Mesenchymal stem cell (in vitro differentiated cells and primary cell): ENCODE measurements around the gene LRRC7.
"Not testable (repeated sequence)": the region's sequence is repeated elsewhere in the genome, so short reads cannot be mapped to it uniquely, and the experiment has no call there.

Source experiments
- DNase-seq: peaks from one replicate; pipeline ENCODE4 v3.0.0-alpha.2; 2013
- H2AFZ ChIP-seq: one replicate; pipeline ENCODE4 v1.6.1; 2013; ENCODE audit warnings: low read depth, mild to moderate bottlenecking, control low read depth, inconsistent platforms, low read length, moderate library complexity
- H2AK5ac ChIP-seq: 2 replicates; pipeline ENCODE4 v1.6.1; 2013; ENCODE audit warnings: low read length, moderate library complexity, mild to moderate bottlenecking, inconsistent platforms; ENCODE audit not compliant: severe bottlenecking
- H2BK120ac ChIP-seq: one replicate; pipeline ENCODE4 v1.6.1; 2013; ENCODE audit warnings: low read depth, mild to moderate bottlenecking, inconsistent platforms, low read length, moderate library complexity
- H2BK12ac ChIP-seq, 2 experiments: one replicate each; pipeline ENCODE4 v1.6.1; 2013; ENCODE audit warnings: inconsistent platforms in 2 of 2, low read length in 2 of 2, mild to moderate bottlenecking in 2 of 2, moderate library complexity in 2 of 2, control low read depth in 1 of 2
- H2BK15ac ChIP-seq: one replicate; pipeline ENCODE4 v1.6.1; 2013; ENCODE audit warnings: mild to moderate bottlenecking, low read depth, inconsistent platforms; ENCODE audit not compliant: poor library complexity, severe bottlenecking
- H2BK5ac ChIP-seq: 2 replicates; pipeline ENCODE4 v1.6.1; 2013; ENCODE audit warnings: low read depth, mild to moderate bottlenecking, low read length, control low read depth, inconsistent platforms; ENCODE audit not compliant: poor library complexity, severe bottlenecking
- H3K14ac ChIP-seq, 2 experiments: one replicate each; pipeline ENCODE4 v1.6.1; 2013; ENCODE audit warnings: inconsistent platforms in 2 of 2, low read length in 2 of 2, control low read depth in 1 of 2, mild to moderate bottlenecking in 1 of 2, moderate library complexity in 1 of 2
- H3K18ac ChIP-seq, 2 experiments: one replicate each; pipeline ENCODE4 v1.6.1; 2013; ENCODE audit warnings: inconsistent platforms in 2 of 2, low read length in 2 of 2, control low read depth in 1 of 2, low read depth in 1 of 2, mild to moderate bottlenecking in 1 of 2
- H3K23ac ChIP-seq, 2 experiments: one replicate each; pipeline ENCODE4 v1.6.1; 2013; ENCODE audit warnings: inconsistent platforms in 2 of 2, low read length in 2 of 2, mild to moderate bottlenecking in 2 of 2, moderate library complexity in 2 of 2, control low read depth in 1 of 2
- H3K27ac ChIP-seq: 2 replicates; pipeline ENCODE4 v1.5.1; 2013; ENCODE audit warnings: mild to moderate bottlenecking, moderate library complexity, low read length, control low read depth, inconsistent platforms; ENCODE audit not compliant: poor library complexity, severe bottlenecking
- H3K27me3 ChIP-seq, 2 experiments: 2 replicates each; pipeline versions ENCODE4 v1.6.1 to v1.7.0; 2013; ENCODE audit warnings: low read length in 2 of 2, mild to moderate bottlenecking in 2 of 2, moderate library complexity in 2 of 2, control low read depth in 1 of 2, inconsistent platforms in 1 of 2; ENCODE audit not compliant: control insufficient read depth in 1 of 2, insufficient read depth in 1 of 2
- H3K36me3 ChIP-seq, 2 experiments: 2 replicates each; pipeline versions ENCODE4 v1.6.1 to v1.7.0; 2013; ENCODE audit warnings: low read length in 2 of 2, control low read depth in 1 of 2, inconsistent platforms in 1 of 2, low read depth in 1 of 2, mild to moderate bottlenecking in 1 of 2; ENCODE audit not compliant: insufficient read depth in 2 of 2, control insufficient read depth in 1 of 2
- H3K4ac ChIP-seq, 2 experiments: one replicate each; pipeline ENCODE4 v1.6.1; 2013; ENCODE audit warnings: inconsistent platforms in 2 of 2, low read length in 2 of 2, mild to moderate bottlenecking in 2 of 2, moderate library complexity in 2 of 2, control low read depth in 1 of 2, low read depth in 1 of 2
- H3K4me1 ChIP-seq: 2 replicates; pipeline ENCODE4 v1.6.1; 2013; ENCODE audit warnings: low read depth, low read length, control low read depth; ENCODE audit not compliant: control insufficient read depth, insufficient read depth
- H3K4me2 ChIP-seq: 2 replicates; pipeline ENCODE4 v1.6.1; 2013; ENCODE audit warnings: low read length, mild to moderate bottlenecking, inconsistent platforms; ENCODE audit not compliant: poor library complexity, severe bottlenecking
- H3K4me3 ChIP-seq, 2 experiments: 2 replicates each; pipeline versions ENCODE4 v1.5.1 to v1.7.0; 2013; ENCODE audit warnings: low read length in 2 of 2, mild to moderate bottlenecking in 2 of 2, control low read depth in 1 of 2, low read depth in 1 of 2; ENCODE audit not compliant: insufficient read depth in 1 of 2
- H3K79me1 ChIP-seq: replicated peaks from 2 replicates; pipeline ENCODE4 v1.6.1; 2013; ENCODE audit warnings: mild to moderate bottlenecking, control low read depth, low read length, inconsistent platforms; ENCODE audit not compliant: poor library complexity, severe bottlenecking
- H3K9ac ChIP-seq: 2 replicates; pipeline ENCODE4 v1.7.0; 2013; ENCODE audit warnings: mild to moderate bottlenecking, low read length, moderate library complexity
- H3K9me3 ChIP-seq: 2 replicates; pipeline ENCODE4 v1.7.0; 2013; ENCODE audit warnings: mild to moderate bottlenecking, low read length; ENCODE audit not compliant: control insufficient read depth
- H4K8ac ChIP-seq: one replicate; pipeline ENCODE4 v1.6.1; 2013; ENCODE audit warnings: inconsistent platforms, mild to moderate bottlenecking, low read length, moderate library complexity
- H4K91ac ChIP-seq: one replicate; pipeline ENCODE4 v1.6.1; 2013; ENCODE audit warnings: mild to moderate bottlenecking, low read length, inconsistent platforms
- WGBS: methylation state at CpG from one replicate; pipeline ENCODE4 v1.1.7; 2013; ENCODE audit warnings: mixed read lengths; 5-methylcytosine and 5-hydroxymethylcytosine counted together

LRRC7 gene

GRCh38 chr1:69888016-69888415 lies 320.3 kb downstream of the LRRC7 start:
- not testable (repeated sequence) for H3K36me3 ChIP-seq, H2AK5ac ChIP-seq, H2AFZ ChIP-seq, H3K4me2 ChIP-seq, H3K4ac ChIP-seq, H2BK15ac ChIP-seq, H4K91ac ChIP-seq, DNase-seq, H4K8ac ChIP-seq, H3K14ac ChIP-seq, H3K27ac ChIP-seq, H2BK120ac ChIP-seq, H3K4me1 ChIP-seq, H3K9ac ChIP-seq, H3K27me3 ChIP-seq, H2BK5ac ChIP-seq, H3K79me1 ChIP-seq, H2BK12ac ChIP-seq, H3K4me3 ChIP-seq, H3K23ac ChIP-seq, H3K18ac ChIP-seq
- peaks cover 15% of the 10 kb centered on the region for H3K9me3 ChIP-seq
- WGBS: 81% methylated on average over 9 of the region's 14 CpGs

DNA sequence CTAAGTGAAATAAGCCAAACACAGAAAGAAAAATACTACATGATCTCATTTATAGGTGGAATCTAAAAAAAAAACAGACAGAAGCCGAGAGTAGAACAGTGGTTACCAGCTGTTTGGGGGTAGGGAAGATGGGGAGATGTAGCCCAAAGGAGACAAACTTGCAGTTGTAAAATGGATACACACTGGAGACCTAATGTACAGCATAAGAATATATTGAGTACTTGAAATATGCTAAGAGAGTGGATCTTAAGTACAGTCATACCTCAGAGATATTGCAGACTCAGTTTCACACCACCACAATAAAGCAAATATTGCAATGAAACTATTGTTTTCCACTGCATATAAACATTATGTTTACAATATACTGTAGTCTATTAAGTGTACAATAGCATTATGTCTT lies 320.9 kb downstream of the LRRC7 start:
- Histone ChIP-seq H2AFZ (no peak overlapping the region), H4K8ac (no peak overlapping the region), H3K14ac (no peak overlapping the region), H3K4me3 (no peak overlapping the region), H2BK120ac (no peak overlapping the region), H3K27ac (no peak overlapping the region), H3K36me3 (no peaks in the 10 kb centered on the region), H3K18ac (no peak overlapping the region), H4K91ac (no peak overlapping the region), H3K27me3 (no peaks in the 10 kb centered on the region), H3K79me1 (no peaks in the 10 kb centered on the region), H3K4ac (no peak overlapping the region), H3K9me3 (peaks cover 15% of the 10 kb centered on the region), H2BK5ac (no peak overlapping the region), H3K23ac (no peak overlapping the region), H2BK12ac (no peak overlapping the region), H3K4me1 (no peaks in the 10 kb centered on the region), H2BK15ac (no peak overlapping the region), H2AK5ac (no peak overlapping the region), H3K9ac (no peak overlapping the region), H3K4me2 (no peak overlapping the region)
- 68% methylated on average over 1 of the region's 1 CpG for WGBS
- no peak for DNase-seq

- H2AFZ ChIP-seq: no peak overlapping the region
- no peak overlapping the region for H2BK5ac ChIP-seq
- no peak overlapping the region for H2BK15ac ChIP-seq
- H3K9ac ChIP-seq: no peak overlapping the region
- no peak overlapping the region for H3K4me3 ChIP-seq
- no peak overlapping the region for H3K27ac ChIP-seq
- H3K14ac ChIP-seq: no peak overlapping the region
- no peak overlapping the region for H2AK5ac ChIP-seq
- H3K79me1 ChIP-seq: no peaks in the 10 kb centered on the region
- H4K8ac ChIP-seq: no peak overlapping the region
- H4K91ac ChIP-seq: no peak overlapping the region
- no peaks in the 10 kb centered on the region for H3K4me1 ChIP-seq
- no peaks in the 10 kb centered on the region for H3K36me3 ChIP-seq
- H3K23ac ChIP-seq: no peak overlapping the region
- no peak overlapping the region for H3K4me2 ChIP-seq
- H3K18ac ChIP-seq: no peak overlapping the region
- H2BK12ac ChIP-seq: no peak overlapping the region
- no peak overlapping the region for H3K4ac ChIP-seq
- no peaks in the 10 kb centered on the region for H3K9me3 ChIP-seq
- H3K27me3 ChIP-seq: no peaks in the 10 kb centered on the region
- 94% methylated on average over 3 of the region's 5 CpGs for whole genome bisulfite sequencing
- no peak for DNase-seq
- no peak overlapping the region for H2BK120ac ChIP-seq
Measured at GRCh38 chr1:69898403-69898947, 330.8 kb downstream of the LRRC7 start.

DNA sequence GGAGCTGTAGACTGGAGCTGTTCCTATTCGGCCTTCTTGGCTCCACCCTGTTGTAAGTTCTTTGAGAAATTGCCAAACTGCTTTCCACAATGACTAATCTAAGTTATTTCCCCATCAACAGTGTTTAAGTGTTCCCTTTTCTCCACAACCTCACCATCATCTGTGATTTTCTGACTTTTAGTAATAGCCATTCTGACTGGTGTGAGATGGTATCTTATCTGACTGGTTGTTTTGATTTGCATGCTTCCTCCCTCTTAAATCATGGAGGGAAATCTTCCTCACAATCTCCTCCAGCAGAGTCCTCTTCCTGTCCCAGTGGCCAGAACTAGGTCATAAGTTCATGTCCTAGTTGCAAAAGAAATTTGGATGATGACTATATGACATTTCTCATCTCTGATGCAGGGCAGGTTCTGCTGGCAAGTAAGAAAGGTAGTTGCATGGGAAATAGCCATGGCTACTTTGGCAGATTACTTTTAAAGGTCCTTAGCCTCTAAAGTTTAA lies 343.6 kb downstream of the LRRC7 start:
- 22% methylated on average over 1 of the region's 1 CpG for WGBS
- no peak overlapping the region for H3K4me3 ChIP-seq
- H3K9me3 ChIP-seq: no peaks in the 10 kb centered on the region
- no peak overlapping the region for H2BK12ac ChIP-seq
- no peak overlapping the region for H2AK5ac ChIP-seq
- no peak overlapping the region for H3K4ac ChIP-seq
- H4K8ac ChIP-seq: no peak overlapping the region
- no peak overlapping the region for H3K14ac ChIP-seq
- no peak overlapping the region for H2BK120ac ChIP-seq
- no peak overlapping the region for H2AFZ ChIP-seq
- H3K79me1 ChIP-seq: no peaks in the 10 kb centered on the region
- no peak overlapping the region for H3K4me2 ChIP-seq
- H3K4me1 ChIP-seq: peaks cover 2% of the 10 kb centered on the region
- no peak overlapping the region for H3K23ac ChIP-seq
- H3K36me3 ChIP-seq: no peaks in the 10 kb centered on the region
- no peak overlapping the region for H2BK5ac ChIP-seq
- no peak overlapping the region for H3K18ac ChIP-seq
- DNase-seq: peak; percentile 94
- H4K91ac ChIP-seq: no peak overlapping the region
- no peak overlapping the region for H3K27ac ChIP-seq
- H2BK15ac ChIP-seq: no peak overlapping the region
- H3K27me3 ChIP-seq: no peaks in the 10 kb centered on the region
- H3K9ac ChIP-seq: no peak overlapping the region
